Suprapubic skin (tissue), 4 donors: ENCODE measurements around the gene RALGAPA2.

Experiments
- CTCF ChIP-seq, 2 donors: fragments of 200-600 bp in 1 of 2; fragments of 450-650 bp in 1 of 2; sonication (generic) in 1 of 2; IDR thresholded peaks; one replicate each; pipeline ENCODE4 v1.5.1; 2016 to 2019; ENCODE audit warnings: antibody characterized with exemption in 2 of 2, mild to moderate bottlenecking in 1 of 2, moderate library complexity in 1 of 2
- EP300 ChIP-seq: sonication (generic); formaldehyde crosslinking; IDR thresholded peaks from one replicate; pipeline ENCODE4 v1.6.1; 2017; ENCODE audit warnings: antibody characterized with exemption
- POLR2A ChIP-seq, 2 donors: fragments of 450-650 bp; IDR thresholded peaks; one replicate each; pipeline ENCODE4 v1.6.1; 2017; ENCODE audit warnings: antibody characterized with exemption in 2 of 2, mild to moderate bottlenecking in 2 of 2, moderate library complexity in 2 of 2
- POLR2AphosphoS5 ChIP-seq, 3 donors: sonication (generic); formaldehyde crosslinking; IDR thresholded peaks; one replicate each; pipeline ENCODE4 v1.6.1; 2017; ENCODE audit warnings: antibody characterized with exemption in 3 of 3

- no peak for TF ChIP-seq CTCF (IDR thresholded peaks at IDR 0.05)
- no peak for TF ChIP-seq POLR2A (IDR thresholded peaks at IDR 0.05)
- no peak for TF ChIP-seq EP300
- TF ChIP-seq POLR2AphosphoS5 (IDR thresholded peaks at IDR 0.05), result no peak
These were observed 336.6 kb downstream of the RALGAPA2 start for GRCh38 chr20:20375862-20376261.
